Renal cortex interstitium (tissue), 11 donors: ENCODE data around the gene CCDC148. TPM values are rescaled to one million over a fixed set of nuclear protein-coding genes. Genes with fewer than 3 reads are reported as not detected.
"Not testable (repeated sequence)": the region's sequence is repeated elsewhere in the genome, so short reads cannot be mapped to it uniquely, and the experiment has no call there.

Source experiments
- DNase-seq, 11 donors: peaks; one replicate each; pipeline ENCODE4 v3.0.0-alpha.2; 2013; ENCODE audit warnings: low read depth in 9 of 11, low spot score in 4 of 11; ENCODE audit errors: extremely low read depth in 1 of 11
- polyA plus RNA-seq, 3 donors: library from polyadenylated mRNA; unstranded; fragments of 120-200 nt; gene quantifications; one replicate each; pipeline ENCODE4 v1.2.1, GENCODE V29; 2013; ENCODE audit not compliant: insufficient read length in 3 of 3

Gene CCDC148
- polyA plus RNA-seq, 3 donors: 8.0 to 12.7 (median 8.4) TPM

DNA sequence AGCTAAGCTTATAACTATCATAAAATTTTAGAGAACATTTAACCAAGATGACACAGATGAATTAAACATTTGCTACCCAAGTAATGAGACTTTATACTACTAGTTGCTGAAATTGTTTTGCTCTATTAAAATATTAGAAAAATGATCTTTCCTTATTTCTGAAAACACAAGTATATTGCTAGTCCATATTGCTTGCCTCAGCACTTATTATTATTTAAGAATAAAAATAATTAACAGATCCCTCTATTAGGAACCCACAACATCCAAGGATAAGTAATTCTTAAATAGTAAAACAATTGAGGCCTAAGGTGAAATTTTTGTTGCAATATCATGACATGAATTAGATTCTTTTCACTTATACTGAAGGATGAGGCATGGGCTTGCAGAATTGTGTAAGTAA lies 65.2 kb downstream of the CCDC148 start:
- no peak for DNase-seq

DNA sequence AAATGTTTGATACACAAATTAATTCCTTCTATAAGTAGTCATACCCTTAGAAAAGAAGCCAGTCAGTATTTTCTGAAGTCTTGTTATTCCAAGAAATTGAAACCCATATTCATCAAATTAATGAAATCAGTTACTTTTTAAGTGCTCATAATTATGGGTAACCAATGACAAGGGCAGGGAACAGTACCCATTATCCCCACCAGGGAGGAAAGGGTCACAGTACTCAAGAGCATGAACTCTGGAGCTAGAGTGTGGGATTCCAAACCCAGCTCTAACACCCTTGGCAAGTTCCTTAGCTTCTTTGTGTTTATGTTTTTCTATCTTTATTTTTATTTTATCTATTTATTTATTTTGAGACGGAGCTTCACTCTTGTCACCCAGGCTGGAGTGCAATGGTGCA lies 68.4 kb downstream of the CCDC148 start:
- no peak for DNase-seq

DNA sequence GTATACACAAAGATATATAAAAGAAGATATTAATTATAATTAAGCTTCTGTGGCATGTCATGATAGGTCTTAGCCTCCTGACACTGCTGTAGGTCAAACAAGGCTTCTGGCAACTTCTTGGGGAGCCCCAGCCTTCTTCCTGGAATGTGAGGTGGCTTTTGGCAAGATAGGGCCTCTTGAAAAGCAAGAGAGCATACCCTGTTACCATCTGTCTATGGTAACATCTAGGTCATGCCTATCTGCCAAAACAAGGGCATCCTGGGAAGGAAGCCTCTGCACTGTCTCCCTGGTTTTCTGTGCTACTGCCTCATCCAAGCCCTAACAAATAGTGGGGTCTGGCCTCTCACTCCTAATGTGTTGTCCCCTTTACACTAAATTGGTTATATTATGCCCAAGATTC lies 70.9 kb downstream of the CCDC148 start:
- no peak for DNase-seq

DNA sequence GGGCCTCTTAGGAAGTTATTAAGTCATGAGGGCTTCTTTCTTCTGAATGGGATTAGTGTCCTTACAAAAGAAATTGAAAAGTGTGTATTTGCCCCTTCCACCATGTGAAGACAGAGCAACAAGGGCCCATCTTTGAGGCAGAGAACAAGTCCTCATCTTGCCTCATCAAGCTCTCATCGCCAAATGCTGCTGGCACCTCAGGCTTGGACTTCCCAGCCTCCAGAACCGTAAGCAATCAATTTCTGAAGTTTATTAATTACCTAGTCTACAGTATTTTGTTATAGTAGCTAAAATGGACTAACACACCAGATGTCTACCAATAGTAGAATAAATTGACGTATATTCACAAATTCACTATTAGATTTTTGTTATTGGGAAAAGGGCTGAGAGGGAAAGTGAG lies 74.6 kb downstream of the CCDC148 start:
- DNase-seq: no peak

DNA sequence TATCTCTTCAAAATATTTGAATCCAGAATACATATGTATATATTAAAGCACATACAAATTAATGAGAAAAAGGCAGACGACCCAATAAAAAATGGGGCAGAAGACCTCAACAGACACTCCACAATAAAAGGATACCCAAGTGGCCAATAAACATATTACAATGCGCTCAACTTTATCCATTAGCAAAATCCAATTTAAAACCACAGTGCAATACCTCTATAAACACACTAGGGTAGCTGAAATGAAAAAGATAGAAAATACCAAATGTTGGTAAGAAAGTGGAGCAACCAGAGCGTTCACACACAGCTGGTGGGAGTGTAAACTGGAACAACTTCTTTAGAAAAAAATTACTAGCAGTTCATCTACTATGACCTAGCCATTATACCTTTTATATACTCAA lies 75.3 kb downstream of the CCDC148 start:
- DNase-seq: no peak

DNA sequence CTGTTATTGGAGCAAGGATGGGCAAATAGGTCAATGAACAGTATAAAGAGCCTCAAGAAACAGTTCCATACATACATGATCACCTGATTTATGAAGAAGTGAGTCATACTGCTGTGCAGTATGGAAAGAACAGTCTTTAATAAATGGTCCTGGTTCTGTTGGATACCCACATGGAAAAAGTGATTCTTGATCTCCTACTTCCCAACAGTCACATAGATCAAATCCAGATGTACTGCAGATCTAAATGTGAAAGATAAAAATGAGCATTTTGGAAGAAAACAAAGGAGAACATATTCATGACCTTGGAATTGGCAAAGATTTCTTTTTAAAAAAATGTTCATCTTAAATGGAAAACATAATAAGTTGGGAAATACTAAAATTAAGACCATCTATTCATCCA lies 75.8 kb downstream of the CCDC148 start:
- DNase-seq: no peak

DNA sequence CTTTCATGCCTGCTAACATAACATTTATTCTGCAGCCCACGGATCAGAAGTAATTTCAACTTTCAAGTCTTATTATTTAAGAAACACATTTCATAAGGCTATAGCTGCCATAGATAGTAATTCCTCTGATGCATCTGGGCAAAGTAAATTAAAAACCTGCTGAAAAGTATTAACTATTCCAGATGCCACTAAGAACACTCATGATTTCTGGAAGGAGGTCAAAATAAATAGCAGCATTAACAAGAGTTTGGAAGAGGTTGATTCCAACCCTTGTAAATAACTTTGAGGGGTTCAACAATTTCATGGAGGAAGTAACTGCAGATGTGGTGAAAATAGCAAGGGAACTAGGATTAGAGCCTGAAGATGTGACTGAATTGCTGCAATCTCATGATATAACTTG lies 77.6 kb downstream of the CCDC148 start:
- DNase-seq: no peak

DNA sequence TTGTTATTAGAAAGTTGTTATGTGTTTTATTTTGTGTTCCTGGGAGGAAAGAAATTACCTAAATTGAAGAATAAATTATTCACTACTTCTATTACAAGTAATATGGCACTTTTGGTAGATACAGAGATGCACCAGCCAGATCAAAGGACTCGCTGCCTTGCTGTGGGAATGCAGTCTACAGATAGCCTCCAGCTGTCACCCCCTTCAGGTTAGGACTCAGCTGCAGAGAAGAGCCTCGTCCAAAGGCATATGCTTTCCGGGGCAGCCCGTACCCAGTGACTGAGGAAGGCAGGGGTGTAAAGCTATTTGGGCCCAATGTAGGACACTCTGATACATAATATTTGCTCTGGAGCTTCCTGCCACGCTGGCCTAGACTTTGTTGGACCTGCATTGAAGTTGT lies 90.2 kb downstream of the CCDC148 start:
- DNase-seq: no peak

DNA sequence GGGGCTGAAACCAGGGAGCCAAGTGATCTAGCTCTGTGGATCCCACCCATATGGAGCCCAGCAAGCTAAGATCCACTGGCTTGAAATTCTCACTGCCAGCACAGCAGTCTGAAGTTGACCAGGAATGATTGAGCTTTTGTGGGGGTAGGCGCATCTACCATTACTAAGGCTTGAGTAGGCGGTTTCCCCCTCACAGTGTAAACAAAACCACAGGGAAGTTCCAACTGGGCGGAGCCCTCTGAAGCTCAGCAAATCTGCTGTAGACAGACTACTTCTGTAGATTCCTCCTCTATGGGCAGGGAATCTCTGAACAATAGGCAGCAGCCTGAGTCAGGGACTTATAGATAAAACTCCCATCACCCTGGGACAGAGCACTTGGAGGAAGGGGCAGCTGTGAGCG lies 96.7 kb downstream of the CCDC148 start:
- no peak for DNase-seq

DNA sequence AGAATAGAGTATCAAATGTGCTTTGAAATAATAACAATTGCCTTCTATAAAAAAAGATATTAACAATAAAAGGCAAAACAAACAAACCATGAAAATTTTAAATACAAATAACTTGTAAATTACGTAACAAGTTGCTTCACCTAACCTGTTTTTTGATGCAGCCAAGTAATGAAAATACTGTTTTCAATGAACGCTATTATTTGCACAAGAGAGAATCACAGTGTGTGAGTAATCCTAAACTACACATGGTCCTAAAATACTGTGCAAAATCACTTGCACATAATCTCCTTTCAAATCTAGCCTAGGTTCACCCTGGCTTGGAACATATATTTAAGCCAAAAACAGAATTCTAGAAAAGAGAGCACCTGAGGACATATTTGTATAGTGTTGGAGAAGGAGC lies 98.9 kb downstream of the CCDC148 start:
- DNase-seq: no peak

DNA sequence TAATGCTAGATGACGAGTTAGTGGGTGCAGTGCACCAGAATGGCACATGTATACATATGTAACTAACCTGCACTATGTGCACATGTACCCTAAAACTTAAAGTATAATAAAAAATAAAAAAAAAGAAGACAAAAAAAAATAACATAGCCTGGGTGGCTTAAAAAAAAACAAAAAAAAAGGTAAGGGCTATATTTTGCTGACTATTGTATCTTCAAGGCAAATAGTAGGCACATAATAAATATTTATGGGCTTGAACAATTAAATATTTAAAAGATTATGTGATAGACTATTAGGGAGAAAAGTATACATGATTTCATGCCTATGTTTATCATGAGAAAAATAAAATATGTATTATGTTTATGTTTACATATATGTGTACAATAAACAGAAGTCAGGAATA lies 99.4 kb downstream of the CCDC148 start:
- no peak for DNase-seq

DNA sequence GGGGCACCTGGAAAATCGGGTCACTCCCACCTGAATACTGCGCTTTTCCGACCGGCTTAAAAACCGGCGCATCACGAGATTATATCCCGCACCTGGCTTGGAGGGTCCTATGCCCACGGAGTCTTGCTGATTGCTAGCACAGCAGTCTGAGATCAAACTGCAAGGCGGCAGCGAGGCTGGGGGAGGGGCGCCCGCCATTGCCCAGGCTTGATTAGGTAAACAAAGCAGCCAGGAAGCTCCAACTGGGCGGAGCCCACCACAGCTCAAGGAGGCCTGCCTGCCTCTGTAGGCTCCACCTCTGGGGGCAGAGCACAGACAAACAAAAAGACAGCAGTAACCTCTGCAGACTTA lies 105.1 kb downstream of the CCDC148 start:
- DNase-seq: not testable (repeated sequence)

DNA sequence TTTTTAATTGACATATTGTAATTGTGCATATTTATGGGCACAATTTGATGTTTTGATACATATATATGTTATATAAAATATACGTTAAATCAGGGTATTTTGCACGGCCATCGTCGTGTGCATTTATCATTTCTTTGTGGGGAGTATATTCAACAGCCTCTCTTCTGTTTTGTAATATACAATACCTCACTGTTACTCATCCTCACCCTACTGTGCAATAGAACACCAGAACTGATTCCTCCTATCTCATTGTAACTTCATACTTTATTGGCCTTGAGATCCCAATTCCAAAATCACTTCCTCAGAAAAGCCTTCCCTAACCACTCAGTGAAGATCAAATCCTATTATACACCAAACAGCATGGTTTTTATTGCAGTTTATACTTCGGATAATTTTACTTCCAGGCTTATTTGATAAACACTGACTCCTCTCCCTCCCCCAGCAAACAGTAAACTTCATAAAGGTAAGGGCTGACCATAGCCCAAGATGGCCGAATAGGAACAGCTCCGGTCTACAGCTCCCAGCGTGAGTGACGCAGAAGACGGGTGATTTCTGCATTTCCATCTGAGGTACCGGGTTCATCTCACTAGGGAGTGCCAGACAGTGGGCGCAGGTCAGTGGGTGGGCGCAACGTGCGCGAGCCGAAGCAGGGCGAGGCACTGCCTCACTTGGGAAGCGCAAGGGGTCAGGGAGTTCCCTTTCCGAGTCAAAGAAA lies 105.6 kb downstream of the CCDC148 start:
- not testable (repeated sequence) for DNase-seq

DNA sequence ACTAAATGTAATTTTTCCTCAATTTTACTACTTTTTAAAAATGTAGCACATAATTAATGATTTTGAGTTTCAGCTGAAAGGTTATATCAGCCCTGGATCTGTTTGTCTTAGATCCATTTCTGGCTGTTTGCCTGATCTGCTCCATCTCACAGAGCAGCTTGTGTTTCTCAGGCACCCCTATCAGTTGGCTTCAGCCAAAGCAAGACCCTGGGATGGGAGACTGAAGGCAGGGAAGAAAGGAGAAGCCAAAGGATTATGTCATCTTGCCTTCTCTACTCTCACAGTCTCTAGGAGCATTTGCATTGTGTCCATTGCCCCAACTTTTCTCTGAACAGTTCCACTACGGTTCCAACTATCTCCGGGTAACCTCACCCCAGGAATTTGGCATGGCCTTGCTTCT lies 110.5 kb downstream of the CCDC148 start:
- no peak for DNase-seq

DNA sequence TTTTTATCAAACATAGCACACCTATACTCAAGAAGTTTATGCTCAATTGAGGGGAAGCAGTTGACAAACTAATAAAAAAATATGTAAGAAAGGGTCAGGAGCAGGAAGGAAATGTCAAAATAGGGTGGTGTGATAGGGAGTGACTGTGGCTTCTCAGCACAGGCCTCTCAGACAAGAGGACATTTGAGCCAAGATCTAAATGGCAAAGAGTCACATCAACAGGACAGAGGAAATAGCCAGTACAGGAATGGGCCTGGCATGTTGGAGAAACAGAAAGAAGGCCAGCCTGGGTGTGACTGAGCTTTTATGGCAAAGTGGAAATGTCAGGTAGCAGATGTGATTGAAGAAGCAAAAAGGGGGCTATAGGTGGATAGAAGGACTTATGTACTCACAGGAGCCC lies 117.0 kb downstream of the CCDC148 start:
- DNase-seq: no peak

DNA sequence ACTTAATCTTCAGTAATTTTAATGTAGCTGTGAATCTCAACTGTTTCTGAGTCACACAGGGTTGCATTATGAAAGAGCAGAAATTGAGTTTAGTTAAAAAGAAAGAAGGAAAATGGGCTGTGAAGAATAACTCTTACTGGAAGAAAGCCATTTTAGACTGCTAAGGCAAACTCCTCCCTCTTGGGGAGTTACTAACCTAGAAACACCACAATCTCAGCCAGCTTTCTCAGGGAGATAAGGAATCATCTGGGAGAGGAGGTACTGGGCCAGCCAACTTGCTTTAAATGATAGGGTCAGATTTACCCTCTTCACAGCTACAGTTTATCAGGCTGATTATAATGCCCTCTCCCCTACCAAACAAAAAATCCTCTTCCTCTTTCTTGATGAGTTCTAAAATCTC lies 119.5 kb downstream of the CCDC148 start:
- no peak for DNase-seq

DNA sequence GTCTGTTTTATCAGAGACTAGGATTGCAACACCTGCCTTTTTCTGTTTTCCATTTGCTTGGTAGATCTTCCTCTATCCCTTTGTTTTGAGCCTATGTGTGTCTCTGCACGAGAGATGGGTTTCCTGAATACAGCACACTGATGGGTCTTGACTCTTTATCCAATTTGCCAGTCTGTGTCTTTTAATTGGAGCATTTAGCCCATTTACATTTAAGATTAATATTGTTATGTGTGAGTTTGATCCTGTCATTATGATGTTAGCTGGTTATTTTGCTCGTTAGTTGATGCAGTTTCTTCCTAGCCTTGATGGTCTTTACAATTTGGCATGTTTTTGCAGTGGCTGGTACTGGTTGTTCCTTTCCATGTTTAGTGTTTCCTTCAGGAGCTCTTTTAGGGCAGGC lies 124.8 kb downstream of the CCDC148 start:
- DNase-seq: not testable (repeated sequence)

DNA sequence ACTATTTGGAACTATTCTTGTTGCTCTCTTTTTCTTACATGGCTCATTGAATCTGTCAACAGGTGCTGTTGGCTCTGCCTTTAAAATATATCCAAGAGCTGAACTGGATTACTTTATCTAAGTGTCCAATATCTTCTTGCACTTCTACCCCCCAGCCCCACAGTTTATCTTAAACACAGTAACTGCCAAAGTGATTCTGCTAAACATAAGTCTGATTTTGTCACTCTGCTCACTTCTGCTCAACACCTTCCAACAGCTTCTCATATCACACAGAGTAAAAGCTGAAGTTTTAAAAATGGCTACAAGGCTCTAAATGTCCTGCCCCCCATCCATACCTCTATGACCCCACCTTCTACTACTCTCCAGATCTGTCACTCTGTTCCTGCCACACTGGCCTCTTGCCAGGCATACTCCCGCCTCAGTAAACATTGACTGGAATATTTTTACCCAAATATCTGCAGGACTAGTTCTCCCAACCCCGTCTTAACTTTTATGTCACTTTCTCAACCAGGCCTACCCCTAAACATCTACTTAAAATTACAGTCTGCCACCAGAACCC lies 130.7 kb downstream of the CCDC148 start:
- no peak for DNase-seq

DNA sequence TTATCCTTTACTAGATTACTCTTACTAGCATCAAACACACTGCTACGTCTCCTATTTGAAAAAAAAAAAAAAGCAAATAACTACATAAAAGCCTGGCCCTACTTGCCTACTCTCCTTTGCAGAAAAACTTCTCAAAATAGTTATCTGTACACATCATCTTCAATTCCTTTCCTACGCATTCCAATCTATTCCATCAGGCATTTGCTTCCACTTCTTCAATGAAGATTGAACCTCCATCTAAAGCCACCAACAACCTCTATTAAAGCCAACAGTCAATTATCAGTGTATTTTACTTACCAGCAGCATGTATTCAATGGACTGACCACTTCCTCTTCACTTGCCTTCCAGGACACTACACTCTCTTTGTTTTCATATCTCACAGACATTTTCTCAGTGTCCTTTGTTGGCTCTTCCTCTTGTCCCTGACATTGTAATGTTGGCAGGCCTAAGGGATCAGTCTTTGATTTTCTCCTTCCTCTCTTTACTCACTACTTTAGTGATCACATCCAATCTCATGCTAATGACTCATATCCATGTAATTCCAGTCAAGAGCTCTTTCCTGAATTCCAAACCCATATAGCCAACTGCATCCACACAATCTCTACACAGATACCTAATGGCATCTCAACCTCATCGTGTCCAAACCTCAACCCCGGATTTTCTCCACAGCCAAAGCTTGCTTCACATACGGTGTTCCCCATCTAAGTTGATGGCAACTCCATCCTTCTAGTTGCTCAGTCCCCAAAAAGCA lies 131.3 kb downstream of the CCDC148 start:
- no peak for DNase-seq

DNA sequence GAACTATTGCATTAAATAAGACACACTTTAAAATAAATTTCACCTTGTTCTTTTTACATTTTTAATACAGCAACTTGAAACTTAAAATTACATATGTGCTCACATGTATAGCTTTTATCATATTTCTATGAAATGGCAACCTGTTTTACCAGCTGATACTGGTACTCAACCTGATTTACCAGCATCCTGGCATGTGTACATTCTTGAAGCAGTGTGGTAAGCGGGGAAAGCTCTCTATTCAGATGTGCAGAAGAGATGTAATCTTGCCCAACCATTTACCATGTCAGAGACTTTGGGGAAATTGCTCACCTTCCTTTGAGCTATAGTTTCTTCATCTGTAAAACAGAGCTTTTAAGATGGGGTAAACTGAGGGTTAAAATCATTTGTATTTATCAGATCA lies 133.2 kb downstream of the CCDC148 start:
- DNase-seq: no peak

DNA sequence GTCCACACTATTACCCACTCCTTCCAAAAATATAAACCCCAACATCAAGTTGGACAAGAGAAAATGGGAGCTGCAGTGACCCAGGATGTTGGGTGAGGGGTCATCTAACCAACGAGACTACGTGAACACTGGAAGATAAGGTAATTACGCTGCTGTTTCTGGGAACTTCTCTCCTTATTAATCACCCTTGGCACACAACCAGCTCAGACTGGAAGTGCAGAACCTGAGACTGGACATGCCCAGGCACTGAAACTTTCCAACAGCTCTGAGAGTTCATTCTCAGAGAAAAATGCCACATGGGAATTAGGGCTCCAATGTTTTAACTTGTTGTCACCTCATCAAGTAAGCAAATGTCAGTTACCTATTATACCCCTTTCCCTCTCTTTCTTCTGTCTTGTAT lies 135.3 kb downstream of the CCDC148 start:
- DNase-seq: no peak
